Left lobe of liver (tissue), 2 donors: ENCODE data around the gene RIOX2. TPM values are rescaled to one million over a fixed set of nuclear protein-coding genes. Genes with fewer than 3 reads are reported as not detected.
A peak's percentile ranks its signal among the peaks of the same experiment; 100 is the strongest.

ENCODE experiments used
- ATAC-seq: fragments of 200-7000 bp; cut with Tn5 transposase; one replicate; pipeline ENCODE4 v1.9.1; 2020; ENCODE audit warnings: mild to moderate bottlenecking, moderate library complexity
- DNase-seq: peaks from one replicate; pipeline ENCODE4 v3.0.0-alpha.2; 2020; ENCODE audit warnings: low spot score
- total RNA-seq: library from RNA; stranded (reverse); gene quantifications from one replicate; pipeline ENCODE4 v1.2.1, GENCODE V29; 2021
- donor health status: DM: no; HTN: no; CAD: no; lungs with moderate emphysema.
- donor health status: DM: no; HTN: yes; CAD: no.

Gene RIOX2
- total RNA-seq, 1 donor from 2014 or later = 10.1 TPM

- ATAC-seq = no peak
- DNase-seq = no peak
Observed at GRCh38 chr3:97956051-97956450, 16.2 kb downstream of the RIOX2 start.

DNA sequence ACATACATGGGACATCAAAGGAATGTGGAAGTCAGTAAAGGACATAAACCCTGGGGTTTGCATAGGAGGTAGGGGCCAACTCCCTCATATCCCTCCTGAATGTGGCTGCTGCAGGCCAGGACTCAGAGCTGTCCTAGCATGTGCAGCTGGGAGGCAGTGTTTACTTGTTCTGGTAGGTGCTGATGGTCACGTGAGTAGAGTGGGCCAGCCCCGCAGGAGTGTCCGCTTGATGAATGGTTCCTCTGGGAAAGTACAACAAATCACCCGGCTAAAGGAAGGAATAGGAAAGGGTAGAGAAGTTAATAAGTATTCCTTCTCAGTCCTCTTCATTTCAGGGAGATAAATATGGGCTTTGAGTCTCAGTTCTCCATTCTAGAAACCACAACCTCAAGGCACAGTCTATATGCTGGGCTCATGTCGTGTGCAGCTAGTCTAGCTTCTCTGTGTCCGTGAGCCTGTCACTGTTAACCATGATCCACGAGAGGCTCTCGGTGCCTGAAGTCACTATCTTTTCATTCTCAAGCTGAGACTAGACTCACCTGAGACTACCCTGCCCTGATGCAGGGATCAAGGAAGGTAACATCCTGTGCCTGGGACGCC, 17.9 kb downstream of the RIOX2 start:
- ATAC-seq (no peak), DNase-seq (no peak)

DNA sequence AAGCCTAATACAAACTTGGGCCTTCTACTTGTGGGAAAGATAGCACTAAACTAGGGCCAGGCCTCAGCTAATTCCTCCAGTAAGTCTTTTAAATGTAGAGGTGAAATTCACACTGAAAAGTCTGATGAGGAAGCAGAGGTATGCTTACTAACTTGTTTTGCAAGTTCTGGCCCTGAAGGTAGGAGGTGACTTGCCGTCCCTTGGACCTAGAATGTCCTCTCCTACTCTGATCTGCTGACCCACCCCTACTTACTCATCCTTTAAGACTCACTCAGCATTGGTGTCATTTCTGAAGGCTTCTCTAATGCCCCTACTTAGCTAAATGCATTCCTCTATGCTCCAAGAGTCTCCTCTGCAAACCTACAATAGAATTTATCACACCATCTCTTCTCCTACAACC, 19.4 kb downstream of the RIOX2 start:
- ATAC-seq (no peak), DNase-seq (no peak)

- no peak for DNase-seq
- ATAC-seq = peak; percentile 36
Observed at GRCh38 chr3:97952280-97952679, 20.0 kb downstream of the RIOX2 start.

- ATAC-seq (no peak), DNase-seq (no peak)
Observed at GRCh38 chr3:97950360-97950759, 21.9 kb downstream of the RIOX2 start.

- ATAC-seq (no peak), DNase-seq (no peak)
Observed at GRCh38 chr3:97949743-97950142, 22.5 kb downstream of the RIOX2 start.

GRCh38 chr3:97949110-97949485, 23.1 kb downstream of the RIOX2 start:
- ATAC-seq (no peak), DNase-seq (no peak)

GRCh38 chr3:97948351-97949109, 23.7 kb downstream of the RIOX2 start:
- ATAC-seq (no peak), DNase-seq (no peak)

GRCh38 chr3:97942801-97943546, 29.3 kb downstream of the RIOX2 start:
- no peak for ATAC-seq

GRCh38 chr3:97940034-97940433, 32.2 kb downstream of the RIOX2 start:
- ATAC-seq = peak; percentile 69

More at GRCh38 chr3:97942801-97943546, 29.3 kb downstream of the RIOX2 start:
- no peak for DNase-seq

GRCh38 chr3:97939401-97939800, 32.8 kb downstream of the RIOX2 start:
- ATAC-seq (no peak), DNase-seq (no peak)

More at GRCh38 chr3:97940034-97940433, 32.2 kb downstream of the RIOX2 start:
- no peak for DNase-seq

DNA sequence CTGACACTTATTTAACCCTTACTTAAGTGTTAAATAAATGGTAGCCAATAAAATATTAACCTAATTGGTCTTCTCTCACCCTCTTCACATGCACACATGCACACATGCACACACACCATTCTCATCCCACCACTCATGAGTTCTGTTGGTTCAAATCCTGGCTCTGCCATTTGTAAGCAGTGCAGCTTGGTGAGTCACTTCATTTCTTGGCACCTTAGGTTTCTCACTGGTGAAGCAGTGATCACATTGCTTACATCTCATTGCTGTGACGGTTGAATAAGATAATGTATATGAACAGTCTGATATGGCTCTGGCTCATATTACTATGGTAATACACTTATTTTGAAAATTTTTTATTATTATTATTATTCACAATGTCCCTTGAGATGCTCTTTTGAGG, 33.8 kb downstream of the RIOX2 start:
- ATAC-seq (no peak), DNase-seq (no peak)

- no peak for ATAC-seq
- DNase-seq = no peak
Observed at GRCh38 chr3:97937205-97937604, 35.0 kb downstream of the RIOX2 start.

- DNase-seq (no peak), ATAC-seq (no peak)
Observed at GRCh38 chr3:97935842-97936241, 36.4 kb downstream of the RIOX2 start.

- ATAC-seq (no peak), DNase-seq (no peak)
Observed at GRCh38 chr3:97934980-97935695, 37.1 kb downstream of the RIOX2 start.

GRCh38 chr3:97932387-97932801, 39.8 kb downstream of the RIOX2 start:
- ATAC-seq (no peak), DNase-seq (no peak)

GRCh38 chr3:97931218-97931617, 41.0 kb downstream of the RIOX2 start:
- ATAC-seq = no peak
- DNase-seq = no peak

DNA sequence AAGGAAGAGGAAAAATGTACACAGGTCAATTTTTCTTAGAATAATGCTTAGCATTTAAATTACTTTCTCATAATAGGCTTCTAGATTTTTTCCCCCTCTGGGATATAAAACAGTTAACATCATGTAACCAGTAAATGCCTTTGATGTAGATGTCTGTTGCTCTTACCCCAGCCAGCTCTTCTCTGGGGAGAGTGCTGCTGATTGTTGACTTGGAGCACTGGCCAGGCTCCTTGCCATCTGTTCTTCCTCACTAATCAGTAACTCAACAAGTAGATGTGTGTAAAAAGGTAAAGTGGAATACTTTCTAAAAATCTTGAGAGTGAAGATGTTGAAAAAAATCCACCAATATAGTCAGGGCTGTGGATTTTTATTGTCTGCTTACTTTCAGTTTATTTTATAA, 42.2 kb downstream of the RIOX2 start:
- DNase-seq = no peak

DNA sequence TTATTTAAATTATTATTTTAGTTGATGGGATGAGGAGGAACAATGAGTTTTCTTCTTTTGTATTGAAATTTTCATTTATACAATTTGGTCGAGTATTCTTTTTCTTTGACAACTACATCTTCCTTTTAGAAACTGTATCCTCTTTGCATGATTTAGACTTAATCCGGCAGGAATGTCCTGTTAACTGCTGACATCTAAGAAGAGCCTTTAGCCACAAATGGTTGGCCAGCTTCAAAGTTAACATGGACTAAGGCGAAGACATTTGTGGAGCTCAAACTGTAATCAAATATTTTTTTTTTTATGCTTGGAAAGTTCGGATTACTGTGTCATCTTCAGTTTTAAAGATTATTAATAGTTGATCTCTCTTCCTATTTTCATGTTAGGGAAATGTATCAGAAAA, 43.2 kb downstream of the RIOX2 start:
- DNase-seq (no peak), ATAC-seq (no peak)

More for the DNA sequence above, 42.2 kb downstream of the RIOX2 start:
- ATAC-seq = peak; percentile 61

GRCh38 chr3:97927704-97928103, 44.5 kb downstream of the RIOX2 start:
- DNase-seq (no peak), ATAC-seq (no peak)

DNA sequence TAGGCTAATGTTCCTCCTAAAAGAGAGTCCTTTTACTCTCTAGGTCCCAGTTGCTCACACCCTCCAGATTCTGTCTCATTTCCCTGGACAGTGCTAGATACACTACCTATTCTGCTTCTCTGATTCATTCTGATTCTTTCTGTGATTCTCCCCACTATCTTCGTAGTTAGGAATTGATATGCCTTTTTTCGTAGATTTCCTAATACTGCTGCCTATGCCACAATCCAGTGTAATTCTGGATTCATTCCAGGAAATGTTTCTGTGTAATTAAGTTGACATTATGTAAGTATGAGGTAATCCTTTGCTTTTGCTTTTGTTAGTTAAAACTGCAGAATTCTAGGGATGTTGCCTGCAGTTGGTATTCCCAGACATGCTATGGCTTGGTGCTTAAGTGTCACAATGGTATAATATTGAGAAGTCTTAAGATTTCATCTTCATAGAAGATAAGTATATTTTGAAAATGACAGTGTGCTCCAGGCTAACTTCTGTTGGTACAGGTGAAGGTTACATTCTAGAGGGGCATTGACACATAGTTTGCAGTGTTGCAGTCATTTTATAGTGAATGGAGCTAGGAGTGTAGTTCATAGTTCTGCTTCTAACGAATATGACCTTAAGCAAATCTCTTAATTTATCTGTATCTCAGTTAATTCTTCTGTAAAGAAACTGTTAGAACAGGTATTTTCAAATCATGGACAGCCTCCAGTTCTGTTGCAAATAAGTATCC, 54.3 kb downstream of the RIOX2 start:
- ATAC-seq (peak; percentile 84), DNase-seq (no peak)
